Activated CD4-positive, alpha-beta T cell treated with anti-CD3 and anti-CD28 coated beads for 24 hours (primary cell): Measurements from ENCODE around the gene CELF4.

Experiments used
- DNase-seq, 2 donors: peaks; one replicate each; pipeline ENCODE4 v3.0.0-alpha.2; 2020; ENCODE audit warnings: low read depth in 2 of 2

The CELF4 gene

DNA sequence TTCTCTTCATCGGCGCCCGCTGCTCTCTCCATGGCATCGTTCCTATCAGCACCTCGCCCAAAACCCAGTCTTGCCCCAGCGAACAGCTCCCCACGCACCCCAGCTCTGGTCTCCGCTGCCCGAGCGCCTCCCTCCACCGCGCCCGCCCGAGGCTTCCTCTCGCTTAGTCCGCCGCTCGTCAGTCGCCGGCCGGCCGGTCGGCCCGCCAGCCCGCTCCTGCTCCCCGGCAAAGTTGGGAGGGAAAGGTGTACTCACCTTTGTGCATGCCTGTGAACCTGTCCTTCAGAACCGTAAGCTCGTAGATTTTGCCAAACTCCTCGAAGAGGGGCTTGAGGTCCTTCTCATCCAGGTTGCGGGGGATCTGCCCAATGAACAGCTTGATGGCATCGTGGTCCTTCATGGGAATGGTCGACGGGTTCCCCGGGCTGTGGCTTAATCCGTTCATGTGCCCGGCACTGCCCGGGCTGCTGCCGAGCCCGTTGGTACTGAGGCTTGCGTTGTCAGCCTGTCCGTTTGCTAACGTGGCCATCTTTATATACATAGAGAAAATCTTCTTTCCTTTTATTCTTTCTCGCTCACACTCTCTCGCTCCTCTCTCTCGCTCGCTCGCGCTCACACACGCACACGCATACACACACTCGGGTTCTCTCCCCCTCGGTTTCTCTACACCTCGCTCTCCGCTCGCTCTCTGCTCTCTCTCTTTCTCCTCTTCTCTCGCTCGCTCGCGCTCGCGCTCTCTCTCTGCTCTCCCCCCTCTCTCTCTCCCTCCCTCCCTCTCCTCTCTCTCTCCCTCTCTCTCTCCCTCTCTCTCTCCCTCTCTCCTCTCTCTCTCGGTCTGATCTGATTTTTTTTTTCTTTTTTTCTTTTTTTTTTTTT, at the start of gene CELF4:
Gene CELF4, minus strand, starts transcription at position 698 of the 876 bp plus-strand sequence.
- DNase-seq, result no peak

GRCh38 chr18:37613253-37613565, 47.6 kb upstream of the CELF4 start:
- DNase-seq, result no peak

DNA sequence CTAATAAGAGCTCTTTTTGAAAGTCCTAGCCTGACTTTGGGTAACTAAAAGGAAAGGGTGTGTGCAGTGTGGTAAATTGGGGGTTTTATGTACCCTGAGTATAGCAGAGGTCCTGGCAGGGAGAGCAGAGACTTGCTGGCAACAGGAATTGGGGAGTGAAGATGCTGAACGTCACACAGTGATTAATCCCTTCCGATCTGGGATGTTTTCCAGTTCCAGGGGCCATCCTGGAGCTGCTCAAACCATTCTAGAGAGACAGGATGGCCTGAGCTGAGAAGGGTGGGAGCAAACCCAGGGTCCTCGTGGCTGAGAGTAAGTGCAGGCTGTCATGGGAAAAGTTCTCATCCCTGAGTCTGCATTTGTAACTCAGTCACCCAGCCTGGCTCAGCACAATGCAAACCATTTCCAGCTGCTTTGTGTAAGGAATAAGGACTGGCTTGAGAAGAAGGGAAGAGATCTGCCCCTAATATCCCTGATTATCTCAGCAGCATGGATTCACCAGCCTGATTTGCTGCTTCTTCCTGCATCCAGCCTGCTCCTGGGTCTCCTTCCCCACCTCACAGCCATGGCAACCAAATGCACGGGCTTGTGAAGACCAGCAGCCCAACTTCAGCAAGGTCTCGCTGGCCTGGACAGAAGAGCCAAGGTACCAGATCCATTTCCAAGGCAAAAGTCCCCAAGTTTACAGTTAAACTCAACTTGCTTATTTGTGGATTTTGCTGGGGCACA, 47.1 kb upstream of the CELF4 start:
- DNase-seq, result no peak

DNA sequence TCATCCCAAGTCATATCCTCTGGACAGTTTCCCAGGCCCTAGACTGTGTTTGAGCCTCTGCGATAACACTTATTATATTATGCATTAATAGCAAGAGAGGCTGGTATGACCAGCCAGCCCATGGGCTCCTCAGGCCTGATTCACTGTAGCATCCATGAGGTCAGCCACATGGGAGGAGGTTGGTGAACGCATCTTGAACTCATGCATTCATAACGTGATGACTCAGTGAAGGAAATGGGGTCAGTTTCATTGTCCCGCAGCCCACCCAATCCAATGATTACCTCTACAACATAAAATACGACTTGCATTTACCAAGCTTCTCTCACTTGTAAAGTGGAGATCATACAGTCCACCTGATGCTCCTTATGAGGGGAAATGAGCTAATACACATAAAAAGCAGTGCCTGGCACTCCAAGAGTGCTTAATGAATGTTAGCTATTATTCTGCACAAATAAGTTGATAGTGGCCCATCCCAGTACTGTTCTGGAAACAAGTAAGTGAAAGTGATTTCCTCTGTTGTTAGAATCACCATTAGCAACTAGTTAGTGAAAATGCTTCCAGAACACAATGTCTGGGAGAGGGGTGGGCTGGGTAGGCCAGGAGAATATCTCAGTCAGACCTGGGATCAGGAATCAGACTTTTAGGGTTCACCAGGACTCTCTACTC, 46.1 kb upstream of the CELF4 start:
- DNase-seq, result no peak

GRCh38 chr18:37608876-37609275, 43.3 kb upstream of the CELF4 start:
- no peak for DNase-seq

GRCh38 chr18:37607281-37607680, 41.7 kb upstream of the CELF4 start:
- DNase-seq, result no peak

- no peak for DNase-seq
Measured at GRCh38 chr18:37604032-37604431, 38.4 kb upstream of the CELF4 start.

GRCh38 chr18:37598966-37599896, 33.6 kb upstream of the CELF4 start:
- no peak for DNase-seq

DNA sequence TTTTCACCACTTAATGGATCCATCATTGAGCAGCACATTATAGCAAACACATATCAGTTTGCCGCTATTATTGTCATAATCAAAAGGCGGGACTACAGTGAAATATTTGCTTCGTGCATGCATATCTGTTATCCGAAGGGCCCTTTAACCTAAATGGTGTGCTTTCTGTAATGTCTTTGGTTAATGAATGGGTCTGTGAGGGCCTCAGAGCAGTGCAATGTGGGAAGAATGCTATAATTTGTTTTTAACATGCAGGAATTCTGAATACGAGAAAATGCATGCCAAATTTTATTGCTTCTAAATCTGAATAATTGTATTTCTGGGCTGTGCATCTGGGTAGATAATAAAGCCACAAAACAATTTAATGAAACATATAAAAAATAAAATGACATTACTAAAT, 32.8 kb upstream of the CELF4 start:
- no peak for DNase-seq

GRCh38 chr18:37590346-37590745, 24.7 kb upstream of the CELF4 start:
- DNase-seq, result no peak

DNA sequence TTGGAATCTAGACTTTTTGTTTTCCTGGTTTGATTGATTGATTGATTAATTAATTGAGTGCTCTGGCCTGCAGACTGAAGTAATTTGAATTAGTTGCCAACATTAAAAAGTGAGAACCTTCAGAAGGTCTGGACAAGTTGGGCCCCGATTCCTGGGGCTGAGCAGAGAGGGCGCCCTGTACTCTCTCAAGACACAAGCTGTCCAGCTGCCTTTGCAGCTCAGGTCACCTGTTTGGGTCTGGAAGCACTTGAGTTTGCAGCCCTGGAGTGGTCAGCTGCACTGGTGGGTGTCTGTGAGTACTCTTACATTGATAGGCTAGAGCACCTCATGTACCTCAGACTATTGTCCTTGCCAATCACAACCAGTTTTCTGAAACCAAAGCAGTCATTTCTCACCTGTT, 22.7 kb upstream of the CELF4 start:
- no peak for DNase-seq

GRCh38 chr18:37586656-37587225, 21.1 kb upstream of the CELF4 start:
- DNase-seq, result no peak

DNA sequence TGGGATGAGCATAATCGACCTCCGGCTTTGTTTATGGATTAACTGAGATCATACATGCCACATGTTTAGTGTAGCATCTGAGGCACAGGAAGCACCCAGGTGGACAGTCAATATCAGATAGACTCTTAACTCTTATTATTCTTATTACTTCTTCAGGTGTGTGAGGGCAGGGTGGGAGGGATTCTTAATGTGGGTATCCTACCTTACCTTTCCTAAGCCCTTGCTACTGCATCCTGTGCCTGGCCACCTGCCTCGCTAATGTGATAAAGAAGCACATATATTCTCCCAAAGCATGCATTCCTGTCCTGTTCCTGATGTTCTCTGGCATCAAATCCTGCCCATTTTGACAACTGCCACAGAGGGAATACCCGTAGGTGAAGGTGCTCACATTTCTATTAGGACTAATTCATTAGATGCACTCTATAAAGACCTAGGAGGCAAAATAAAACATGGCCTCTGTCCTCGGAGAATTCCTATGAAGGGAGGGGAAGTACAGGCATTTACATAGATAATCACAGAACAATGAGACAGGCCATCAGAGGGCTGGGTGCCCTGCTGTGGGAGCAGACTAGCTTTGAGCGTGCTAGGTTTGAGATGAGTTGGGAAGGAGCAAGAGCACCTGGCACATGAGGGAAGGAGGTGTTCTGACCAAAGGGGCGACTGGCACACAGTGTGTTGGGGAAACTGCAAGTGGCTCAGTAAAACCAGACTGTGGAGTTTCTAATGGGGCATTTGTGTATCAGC, 19.5 kb upstream of the CELF4 start:
- DNase-seq, result no peak

DNA sequence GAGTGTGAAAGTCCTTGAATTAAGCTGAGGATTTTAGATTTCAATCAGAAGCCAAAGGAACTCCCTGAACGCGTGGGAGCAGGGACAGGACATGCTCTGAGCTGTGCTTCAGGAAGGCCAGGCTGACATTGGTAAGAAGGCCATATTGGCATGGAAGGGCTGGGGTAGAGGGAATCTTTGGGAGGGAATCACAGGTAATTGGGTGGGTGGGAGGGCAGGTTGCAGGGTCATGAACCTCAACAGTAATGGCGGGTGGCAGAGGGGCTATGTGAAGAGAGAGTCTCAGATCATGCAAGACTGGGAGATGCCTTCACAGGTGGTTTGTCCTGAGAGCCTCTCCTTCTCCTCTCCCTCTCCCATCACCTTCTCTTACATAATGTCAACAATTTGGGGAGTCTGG, 18.6 kb upstream of the CELF4 start:
- no peak for DNase-seq

DNA sequence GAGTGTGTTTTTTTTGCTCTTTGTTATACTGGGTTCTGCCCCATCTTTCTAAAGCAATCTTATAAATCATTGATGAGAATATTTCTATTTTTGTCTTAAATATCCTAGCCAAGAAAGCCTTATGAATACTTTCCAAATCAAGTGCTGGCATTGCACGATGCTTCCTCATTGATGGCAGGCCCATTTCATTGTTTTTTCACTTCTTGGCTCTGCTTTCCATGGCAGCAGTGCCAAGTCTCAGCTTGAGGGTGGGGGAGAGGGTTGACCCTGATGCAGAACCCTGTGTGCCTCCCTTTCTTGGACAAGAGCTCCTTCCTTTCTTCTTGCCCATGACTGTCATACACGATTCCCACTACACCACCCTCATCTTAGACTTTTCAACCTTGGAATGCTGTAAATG, 16.7 kb upstream of the CELF4 start:
- DNase-seq, result no peak

- DNase-seq, result no peak
Measured at GRCh38 chr18:37578886-37579513, 13.4 kb upstream of the CELF4 start.

- no peak for DNase-seq
Measured at GRCh38 chr18:37578182-37578678, 12.6 kb upstream of the CELF4 start.

DNA sequence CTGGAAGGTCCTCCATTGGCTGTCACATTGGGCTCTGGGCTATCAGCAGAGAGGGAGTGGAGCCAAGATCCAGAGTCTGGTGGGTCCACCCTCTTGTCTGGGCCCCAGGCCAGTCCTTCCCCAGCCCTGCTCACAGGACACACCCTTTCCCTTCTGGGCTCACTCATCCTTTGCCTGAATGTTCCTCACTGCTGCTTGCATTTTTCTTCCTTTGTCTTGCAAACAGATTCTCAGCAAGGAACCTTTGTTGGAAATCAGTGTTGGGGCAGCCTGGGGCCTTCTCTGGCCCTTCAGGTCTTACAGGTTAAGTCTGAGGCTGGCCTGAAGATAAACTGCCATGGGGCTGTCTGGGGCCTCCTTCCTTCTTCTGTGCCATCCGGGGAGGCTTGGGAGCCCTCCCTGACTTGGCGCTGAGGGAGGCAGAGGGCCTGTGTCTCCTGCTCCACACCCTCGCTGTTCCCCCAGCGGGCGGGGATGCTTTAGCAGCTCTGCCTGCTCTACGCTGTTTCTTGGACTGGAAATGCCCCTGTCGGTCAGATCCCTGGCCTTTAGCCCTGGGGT, 11.5 kb upstream of the CELF4 start:
- DNase-seq, result no peak

GRCh38 chr18:37575646-37576045, 10.0 kb upstream of the CELF4 start:
- DNase-seq, result no peak

DNA sequence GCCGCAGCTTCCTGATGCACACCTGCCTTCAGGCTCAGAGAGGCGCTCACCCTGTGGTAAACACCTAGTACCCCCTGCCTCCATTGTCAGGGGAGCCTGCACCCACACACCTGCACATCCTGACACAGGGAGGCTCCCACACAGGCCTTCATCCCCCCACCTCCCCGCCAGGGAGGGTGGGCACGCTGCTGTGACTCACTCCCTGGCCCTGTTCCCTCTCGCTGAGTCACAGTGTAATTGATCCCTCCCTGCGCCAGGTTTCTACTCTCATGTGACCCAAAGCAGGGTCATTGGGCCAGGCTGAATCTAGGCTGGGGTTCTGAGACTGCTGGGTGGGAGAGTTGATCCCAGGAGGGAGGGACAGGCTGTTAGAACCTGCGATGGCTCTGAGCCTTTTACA, 8.5 kb upstream of the CELF4 start:
- no peak for DNase-seq
